Activated CD8-positive, alpha-beta memory T cell treated with anti-CD3 and anti-CD28 coated beads for 24 hours (primary cell): ENCODE data around the gene ZNF740.
"Not testable (repeated sequence)": the region's sequence is repeated elsewhere in the genome, so short reads cannot be mapped to it uniquely, and the experiment has no call there.

Experiments used
- DNase-seq: peaks from one replicate; pipeline ENCODE4 v3.0.0-alpha.2; 2020

ZNF740 gene, protein sequence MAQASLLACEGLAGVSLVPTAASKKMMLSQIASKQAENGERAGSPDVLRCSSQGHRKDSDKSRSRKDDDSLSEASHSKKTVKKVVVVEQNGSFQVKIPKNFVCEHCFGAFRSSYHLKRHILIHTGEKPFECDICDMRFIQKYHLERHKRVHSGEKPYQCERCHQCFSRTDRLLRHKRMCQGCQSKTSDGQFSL

DNA sequence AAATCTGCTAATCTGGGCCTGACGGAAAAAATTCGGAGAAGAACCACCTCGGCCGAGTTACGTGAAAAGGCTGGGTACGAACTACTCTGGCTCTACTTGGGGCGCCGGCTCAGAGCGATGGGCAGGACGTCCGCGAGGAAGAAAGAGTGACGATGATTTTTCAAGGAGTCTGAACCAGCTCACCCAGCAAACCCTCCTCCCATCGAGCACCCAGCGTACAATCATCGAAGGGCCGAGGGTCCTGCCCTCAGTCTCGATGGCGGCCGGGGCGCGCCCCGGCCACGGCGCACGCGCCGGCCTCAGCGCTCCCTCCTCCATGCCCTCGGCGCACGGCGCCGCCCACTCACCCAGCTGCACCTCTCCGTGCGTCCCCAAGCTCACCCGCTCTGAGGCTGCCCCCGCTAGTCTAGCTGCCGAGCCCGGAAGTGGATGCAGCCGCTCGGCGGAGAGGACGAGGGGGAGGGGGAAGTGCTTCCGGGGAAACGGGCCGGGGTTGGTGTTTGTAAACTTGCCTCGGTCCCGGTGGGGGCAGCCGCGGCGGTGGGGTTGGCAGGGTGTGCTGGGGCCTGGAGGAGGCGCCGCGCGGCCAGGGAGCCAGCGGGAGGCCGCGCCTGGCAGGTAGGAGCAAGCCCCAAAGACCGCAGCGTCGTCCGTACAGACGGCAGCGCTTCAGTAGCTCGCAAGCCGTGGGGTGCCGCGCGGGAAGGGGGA is at the start of gene ZNF740, which contains the start of gene CSAD:
Gene ZNF740 (plus strand): TSS at position 503 of the 711 bp plus-strand sequence. CDS start 1,262 bp downstream, outside the sequence.
Gene CSAD (minus strand): TSS at position 706 of the 711 bp plus-strand sequence. CDS start 7,455 bp downstream, outside the sequence.
- DNase-seq, result peak; percentile 97

DNA sequence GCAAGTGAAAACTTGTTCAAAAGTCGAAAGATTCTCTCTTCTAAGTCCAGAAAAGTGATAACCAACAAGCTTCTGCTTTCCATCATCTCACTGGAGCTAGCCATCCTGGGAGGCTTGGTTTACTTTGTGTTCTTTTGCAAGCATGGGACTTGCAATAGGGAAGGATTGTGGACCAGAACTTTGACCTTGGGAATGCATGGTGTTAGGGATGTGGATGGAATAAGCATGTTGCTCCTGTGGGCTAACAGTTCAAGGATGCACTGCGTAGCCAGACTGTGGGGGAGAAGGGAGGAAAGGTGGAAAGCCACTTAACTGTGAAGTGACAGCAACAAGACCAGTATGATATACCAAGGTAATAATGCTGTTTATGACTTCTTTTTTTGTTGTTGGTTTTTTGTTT is 48.7 kb upstream of the ZNF740 start:
- peak; percentile 33 for DNase-seq

DNA sequence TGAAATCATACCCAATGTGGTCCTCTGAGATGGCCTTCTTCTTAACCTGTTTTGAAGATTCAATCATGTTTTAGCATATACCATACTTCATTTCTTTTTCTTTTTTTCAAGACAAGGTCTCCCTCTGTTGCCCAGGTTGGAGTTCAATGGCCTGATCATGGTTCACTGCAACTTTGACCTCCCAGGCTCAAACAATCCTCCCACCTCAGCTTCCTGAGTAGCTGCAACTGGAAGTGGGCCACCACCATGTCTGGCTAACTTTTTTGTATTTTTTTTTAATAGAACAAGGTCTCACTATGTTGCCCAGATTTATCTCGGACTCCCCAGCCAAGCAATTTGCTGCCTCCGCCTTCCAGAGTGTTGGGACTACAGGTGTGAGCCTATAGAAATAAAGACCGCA is 46.8 kb upstream of the ZNF740 start:
- no peak for DNase-seq

DNA sequence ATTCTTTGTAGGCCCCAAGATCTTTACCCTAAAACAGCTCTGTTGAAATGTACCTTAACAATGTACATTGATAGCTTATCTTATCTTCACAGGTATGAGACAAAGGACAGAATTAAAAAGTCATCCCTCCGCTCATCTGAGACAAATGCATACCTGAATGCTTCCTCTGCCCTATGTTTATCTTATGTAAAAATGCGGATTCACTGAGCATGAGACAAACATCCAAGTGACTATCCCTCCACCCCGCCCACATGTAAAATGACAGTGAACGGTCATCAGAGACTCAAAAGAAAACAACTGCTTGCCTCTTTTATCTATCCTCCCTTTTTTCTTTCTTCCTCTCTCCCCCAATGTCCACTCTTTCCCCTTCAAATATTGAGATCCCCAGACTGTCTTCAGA is 37.2 kb upstream of the ZNF740 start:
- DNase-seq, result no peak

DNA sequence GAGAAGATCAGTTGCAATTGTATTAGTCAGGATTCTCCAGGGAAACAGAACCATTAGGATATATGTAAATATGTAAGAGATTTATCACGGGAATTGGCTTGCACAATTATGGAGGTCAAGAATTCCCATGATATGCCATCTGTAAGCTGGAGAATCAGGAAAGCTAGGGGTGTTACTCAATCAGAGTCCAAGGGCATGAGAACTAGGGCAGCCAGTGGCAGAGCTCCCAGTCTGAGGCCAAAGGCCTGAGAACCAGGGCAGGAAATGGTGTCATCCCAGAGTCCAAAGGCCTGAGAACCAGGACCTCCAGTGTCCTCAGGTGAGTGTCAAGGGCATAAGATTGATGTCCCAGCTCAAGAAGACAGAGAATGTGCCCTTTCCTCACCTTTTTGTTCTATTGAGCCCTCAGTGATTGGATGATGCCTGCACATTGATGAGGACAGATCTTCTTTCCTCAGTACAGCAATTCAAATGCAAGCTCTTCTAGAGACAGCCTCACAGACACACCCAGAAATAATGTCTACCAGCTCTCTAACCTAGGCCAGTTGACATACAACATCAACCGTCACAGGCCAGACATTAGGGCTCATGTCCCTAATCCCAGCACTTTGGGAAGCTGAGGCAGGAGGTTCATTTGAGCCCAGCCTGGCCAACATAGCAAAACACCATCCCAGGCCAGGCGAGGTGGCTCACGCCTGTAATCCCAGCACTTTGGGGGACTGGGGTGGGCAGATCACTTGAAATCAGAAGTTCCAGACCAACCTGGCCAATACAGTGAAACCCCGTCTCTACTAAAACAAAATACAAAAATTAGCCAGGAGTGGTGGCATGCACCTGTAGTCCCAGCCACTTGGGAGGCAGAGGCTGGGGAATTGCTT is 34.9 kb upstream of the ZNF740 start:
- DNase-seq, result no peak

DNA sequence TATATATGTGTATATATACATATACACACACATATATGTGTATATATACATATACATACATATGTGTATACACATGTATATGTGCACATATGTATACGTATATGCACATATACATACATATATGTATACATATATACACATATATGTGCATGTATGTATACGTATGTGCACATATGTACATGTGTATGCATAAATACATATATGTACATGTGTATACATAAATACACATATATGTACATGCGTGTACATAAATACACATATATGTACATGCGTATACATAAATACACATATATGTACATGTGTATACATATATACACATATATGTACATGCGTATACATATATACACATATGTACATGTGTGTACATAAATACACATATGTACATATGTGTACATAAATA is 33.3 kb upstream of the ZNF740 start:
- no peak for DNase-seq

DNA sequence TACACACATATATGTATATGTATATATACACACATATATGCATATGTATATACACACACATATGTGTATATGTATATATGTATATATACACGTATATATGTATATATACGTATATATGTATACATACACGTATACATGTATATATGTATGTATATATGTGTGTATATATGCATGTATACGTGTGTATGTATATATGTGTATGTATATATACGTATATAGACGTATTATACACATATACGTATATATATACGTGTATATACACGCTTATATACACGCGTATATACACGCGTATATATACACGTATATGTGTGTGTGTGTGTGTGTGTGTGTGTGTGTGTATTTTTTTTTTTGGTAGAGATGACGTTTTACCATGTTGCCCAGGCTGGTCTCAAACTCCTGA is 32.9 kb upstream of the ZNF740 start:
- no peak for DNase-seq

DNA sequence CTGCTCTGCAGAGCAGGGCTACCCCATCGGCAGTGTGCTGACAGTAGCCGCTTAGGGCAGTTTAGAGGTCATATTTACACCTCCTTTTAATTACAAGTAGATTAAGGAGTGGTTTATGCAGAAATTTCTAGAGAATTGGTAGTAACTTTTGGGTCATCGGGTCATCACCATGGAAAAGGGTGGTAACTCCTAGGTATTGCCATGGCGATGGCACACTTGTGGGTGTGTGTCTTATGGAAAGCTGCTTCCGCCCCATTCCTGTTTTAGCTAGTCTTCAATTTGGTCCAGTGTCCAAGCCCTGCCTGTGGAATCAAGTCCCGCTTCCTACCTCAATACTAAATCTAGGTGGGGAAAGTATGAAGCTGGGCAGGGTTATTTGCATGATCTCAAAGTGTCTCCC is 29.5 kb upstream of the ZNF740 start:
- no peak for DNase-seq

DNA sequence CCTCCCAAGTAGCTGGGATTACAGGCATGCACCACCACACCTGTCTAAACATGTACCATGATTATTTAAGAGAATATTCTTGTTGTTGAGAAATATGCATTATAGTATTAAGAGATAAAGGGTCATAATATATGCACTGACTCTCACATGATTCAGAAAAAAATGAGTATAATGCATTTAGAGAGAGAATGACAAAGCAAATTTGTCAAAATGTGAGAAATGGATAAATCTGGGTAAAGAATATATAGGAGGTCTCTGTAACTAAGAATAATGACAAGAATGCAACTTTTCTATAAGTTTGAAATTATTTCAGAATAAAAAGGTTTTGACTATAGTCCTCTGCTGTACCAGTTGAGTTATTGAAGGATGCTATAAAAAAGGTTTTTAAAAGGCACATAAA is 28.1 kb upstream of the ZNF740 start:
- no peak for DNase-seq

DNA sequence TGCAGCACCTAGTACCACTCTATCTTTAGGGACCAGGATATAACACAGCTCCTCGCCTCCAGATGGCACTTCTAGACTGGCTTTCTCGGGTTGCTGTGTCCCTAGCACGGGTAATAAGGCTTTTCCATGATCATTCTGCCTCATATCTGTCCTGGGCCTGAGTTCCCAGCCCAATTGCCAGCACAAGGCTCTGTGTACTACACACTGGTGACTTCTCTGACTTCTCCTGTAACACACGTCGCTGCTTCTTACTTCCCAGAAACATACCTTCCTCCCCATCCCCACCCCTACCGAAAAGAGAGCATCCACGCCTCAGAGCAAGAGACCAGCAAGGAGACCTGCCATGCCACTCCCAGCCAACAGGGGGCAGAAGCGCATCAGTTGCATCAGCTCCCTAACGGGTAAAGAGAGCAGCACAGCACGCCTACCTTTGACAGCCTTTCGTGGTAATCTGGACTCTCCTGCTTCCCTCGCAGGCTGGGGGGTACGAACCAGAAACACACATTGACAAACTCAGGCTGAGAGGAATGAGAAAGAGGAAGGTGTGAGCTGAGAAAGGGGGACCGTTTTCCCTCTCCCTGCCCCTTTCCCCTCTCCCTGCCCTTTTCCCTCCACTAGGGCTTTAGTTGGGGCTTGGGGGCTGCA is 21.2 kb upstream of the ZNF740 start:
- DNase-seq, result peak; percentile 97

DNA sequence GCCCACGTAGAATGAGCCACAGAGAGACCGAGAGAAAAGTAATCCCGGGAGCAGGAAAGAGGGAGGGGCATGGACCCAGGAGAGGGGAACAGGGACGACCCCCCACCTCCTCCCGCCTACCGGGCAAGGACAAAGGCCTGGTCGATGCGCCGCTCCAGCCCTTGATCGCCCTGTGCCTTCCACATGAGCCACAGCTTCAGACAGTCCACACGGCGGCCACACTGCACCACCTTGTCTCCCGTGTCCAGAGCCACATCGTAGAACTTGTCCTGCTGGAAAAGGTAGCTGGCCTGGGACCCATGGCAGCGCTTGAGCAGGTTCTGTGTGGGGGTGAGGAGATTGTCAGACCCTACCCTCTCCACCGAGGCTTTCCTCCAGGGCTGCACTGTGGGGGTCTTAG is 20.5 kb upstream of the ZNF740 start:
- DNase-seq, result no peak

DNA sequence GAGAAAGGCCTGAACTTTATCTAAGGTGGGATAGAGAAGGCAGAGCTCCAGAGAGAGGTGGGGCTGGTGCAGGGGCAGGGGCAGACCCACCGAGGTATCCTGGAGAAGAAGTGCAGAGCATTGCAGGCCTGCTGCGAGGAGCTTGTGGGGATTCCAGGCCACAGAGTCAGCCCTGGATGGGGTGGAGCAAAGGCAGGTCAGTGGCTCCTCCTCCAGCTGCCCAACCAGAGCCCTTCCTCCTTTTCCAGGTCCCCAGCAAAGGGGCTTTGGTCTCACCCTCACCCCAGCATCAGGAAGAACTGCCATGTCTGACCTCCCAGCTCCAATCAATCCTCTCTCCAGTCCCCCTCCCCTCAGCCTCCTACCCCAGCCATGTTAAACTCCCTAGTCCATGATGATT is 19.8 kb upstream of the ZNF740 start:
- DNase-seq, result no peak

DNA sequence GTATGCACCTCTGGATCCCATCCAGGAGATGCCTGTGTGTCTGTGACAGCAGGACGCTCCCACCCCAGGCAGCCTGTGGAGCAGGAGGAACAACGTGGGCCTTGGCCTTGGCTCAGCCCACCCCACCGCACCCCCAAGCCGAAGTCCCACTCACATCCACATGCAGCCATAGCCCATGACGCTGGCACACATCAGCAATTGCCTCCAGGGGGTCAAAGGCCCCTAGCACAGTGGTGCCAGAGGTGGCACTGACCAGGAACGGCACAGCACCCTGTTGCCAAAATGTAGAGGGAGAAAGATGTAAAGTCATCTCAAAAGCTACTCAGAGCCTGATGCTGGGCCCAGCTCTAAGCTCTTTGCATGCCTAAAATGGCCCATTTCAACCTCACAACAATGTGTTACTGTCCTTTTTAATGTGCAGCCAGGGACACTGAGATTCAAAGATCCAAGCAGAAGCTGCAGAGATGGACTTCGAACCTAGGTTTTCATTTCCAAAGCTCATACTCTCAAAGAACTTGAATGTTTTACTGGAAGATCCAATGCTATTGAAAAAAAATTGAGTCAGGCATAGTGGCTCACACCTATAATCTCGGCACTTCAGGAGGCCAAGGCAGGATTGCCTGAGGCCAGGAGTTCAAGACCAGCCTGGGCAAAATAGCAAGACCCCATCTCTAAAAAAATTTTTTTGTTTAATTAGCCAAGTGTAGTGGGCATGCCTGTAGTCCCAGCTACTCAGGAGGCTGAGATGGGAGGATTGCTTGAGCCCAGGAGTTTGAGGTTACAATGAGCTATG is 19.2 kb upstream of the ZNF740 start:
- DNase-seq, result no peak

DNA sequence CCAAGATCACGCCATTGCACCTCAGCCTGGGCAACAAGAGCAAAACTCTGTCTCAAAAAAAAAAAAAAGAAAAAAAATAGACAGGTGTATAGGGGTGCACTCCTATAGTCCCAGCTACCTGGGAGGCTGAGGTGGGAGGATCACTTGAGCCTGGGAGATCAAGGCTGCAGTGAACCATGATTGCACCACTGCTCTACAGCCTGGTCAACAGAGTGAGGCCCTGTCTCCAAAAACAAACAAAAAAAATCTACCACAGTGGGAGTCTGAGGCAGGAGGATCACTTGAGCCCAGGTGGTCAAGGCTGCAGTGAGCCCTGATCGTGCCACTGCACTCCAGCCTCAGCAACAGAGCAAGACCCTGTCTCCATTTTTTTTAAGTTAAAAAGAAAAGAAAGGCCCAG is 17.5 kb upstream of the ZNF740 start:
- DNase-seq, result not testable (repeated sequence)

DNA sequence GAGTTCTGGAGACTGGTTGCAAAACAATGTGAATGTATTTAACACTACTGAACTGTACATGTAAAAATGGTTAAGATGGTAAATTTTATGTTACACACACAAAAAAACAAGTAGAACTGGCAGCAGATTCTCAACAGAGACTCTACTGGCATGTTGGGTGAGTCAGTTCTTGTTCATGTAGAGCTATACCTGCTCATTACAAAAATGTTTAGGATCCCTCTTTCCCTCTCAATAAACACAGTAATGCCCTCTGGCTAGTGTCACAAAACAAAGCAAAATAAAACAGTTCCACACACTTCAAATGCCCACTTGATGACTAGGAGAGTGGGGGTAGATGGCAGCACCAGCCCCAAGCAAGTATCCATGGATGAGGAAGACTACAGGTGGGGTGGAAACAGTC is 13.7 kb upstream of the ZNF740 start:
- no peak for DNase-seq

DNA sequence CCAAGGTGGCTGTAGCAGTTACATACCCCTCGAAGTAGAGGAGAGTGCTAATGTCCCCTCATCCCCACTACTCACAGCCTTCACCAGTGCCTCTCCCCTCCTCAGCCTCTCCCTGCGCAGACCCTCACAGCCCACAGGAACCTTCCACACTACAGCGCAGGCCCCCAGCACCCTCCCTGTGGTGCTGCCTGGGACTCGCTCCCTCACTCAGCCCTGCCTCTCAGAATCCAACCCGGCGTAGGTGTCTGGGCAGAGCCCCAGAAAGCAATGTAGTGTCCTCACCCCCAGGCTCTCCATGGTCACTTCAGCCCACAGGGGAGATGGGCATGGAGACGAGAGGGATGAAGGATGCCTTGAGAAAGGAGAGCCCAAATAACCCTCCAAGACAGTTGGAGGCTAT is 10.9 kb upstream of the ZNF740 start:
- DNase-seq, result peak; percentile 13

DNA sequence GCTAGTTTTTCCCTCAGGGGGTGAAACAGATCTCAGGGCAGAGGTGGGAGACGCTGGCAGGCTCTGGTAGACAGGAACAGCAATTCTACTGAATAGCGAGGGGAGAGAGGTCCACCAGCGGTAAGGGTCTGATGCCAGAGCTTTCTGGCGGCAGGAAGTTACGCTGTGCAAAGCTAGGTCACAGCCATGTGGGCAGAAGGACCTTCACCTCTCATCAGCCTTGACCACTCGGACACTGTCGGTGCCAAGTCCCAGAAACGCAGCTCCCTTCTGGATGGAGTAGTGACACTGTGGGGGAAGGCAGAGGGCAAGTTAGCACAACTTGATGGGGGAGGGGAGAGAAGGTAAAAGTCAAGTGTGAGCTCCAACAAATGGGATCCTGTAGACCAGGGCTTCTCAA is 10.3 kb upstream of the ZNF740 start:
- DNase-seq, result peak; percentile 32

DNA sequence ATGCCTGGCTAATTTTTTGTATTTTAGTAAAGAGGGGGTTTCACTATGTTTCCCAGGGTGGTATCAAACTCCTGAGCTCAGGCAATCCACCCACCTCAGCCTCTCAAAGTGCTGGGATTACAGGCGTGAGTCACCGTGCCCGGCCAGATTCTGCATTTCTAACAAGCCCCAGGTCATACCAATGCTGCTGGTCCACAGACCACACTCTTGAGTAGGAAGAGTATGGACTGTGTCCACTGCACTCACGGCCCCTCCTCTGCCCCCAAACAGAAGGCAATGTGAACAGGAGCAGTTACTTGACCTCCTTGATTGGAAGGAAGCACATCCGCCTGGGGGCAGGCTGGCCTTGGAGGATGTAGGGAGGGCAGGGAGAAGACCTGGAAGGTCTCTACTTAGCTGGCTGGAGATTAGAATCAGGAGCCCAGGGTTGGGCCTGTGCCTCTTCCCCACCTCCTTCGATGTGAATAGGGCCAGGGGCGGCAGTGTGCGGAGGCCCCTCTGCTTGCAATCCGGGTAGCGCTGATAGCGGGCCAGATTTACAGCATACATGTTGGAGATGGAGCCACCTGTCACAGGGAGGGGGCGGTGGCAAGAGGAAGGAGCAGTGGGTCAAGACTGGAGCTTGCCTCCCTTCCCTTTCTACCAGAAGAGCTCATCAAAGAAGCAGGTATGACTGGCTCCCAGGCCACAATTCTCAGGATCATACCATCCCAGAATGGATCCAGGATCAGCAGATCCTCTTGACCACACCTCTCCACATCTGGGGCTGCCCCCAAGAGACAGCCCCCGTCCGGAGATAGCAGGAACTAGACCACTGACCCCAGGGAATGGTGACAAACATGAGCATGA is 9.4 kb upstream of the ZNF740 start:
- peak; percentile 37 for DNase-seq

DNA sequence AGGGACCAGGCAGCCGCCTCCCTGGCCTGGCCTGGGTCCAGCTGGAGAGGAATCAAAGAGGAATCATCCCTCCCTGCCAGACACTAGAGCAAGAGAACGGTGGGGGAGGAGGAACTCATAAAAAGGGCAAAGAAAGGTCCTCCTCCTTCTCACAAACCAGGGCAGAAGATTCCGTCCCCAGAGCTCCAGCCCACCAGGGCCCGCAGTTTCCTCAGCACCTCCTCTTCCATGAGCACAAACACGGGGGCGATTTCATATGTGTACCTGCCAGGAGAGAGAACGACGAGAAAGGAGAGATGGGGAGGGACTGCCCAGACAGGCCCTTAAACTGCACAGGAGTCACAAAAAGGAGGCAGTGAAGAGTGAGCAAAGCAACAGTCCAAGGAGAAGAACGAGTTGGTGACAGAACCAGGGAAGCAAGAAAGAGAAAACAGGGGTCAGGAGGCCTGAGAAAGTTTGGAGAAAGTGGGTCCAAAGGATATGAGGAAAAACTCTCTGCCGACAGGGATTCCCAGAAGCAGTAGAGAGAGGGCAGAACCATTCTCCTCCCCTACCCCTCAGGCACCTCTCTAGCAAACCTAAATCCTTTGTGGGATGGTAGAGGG is 8.7 kb upstream of the ZNF740 start:
- no peak for DNase-seq

DNA sequence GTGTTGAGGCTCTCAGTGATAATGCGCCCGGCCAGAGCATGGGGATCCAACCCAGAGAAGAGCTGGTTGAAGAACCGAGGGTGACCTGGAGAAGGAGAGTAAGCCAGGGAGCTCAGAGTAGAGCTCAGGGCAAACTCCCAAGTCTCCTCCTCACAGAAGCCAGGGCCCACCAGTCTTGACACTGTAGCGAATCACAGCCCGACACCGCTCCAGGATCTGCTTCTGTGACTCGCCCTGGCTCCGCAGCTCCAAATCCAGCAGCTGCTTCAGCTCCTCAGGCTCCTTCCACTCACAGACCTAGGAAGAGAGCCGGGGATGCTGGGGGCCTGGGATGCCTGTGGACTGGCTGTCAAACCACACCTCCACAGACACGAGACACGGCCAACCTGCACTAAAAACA is 8.2 kb upstream of the ZNF740 start:
- peak; percentile 49 for DNase-seq
